22Rv1 (cell line): ENCODE measurements around the gene UNC93A.

Source experiments
- H3K27ac ChIP-seq: fragments of 450-650 bp; 2 replicates; pipeline ENCODE4 v1.5.1; 2017
- CTCF ChIP-seq: fragments of 450-650 bp; IDR thresholded peaks from 2 replicates; pipeline ENCODE4 v1.5.1; 2017; ENCODE audit warnings: mild to moderate bottlenecking
- ZFX ChIP-seq: fragments of 450-650 bp; IDR thresholded peaks from 2 replicates; pipeline ENCODE4 v1.6.1; 2017; ENCODE audit warnings: antibody characterized with exemption, borderline replicate concordance

Gene UNC93A

GRCh38 chr6:167294651-167295494, 3.8 kb downstream of the UNC93A start:
- no peak overlapping the region for H3K27ac ChIP-seq
- TF ChIP-seq ZFX (no peak), CTCF (no peak)

- no peak for TF ChIP-seq ZFX
- no peak overlapping the region for H3K27ac ChIP-seq
These were observed 4.6 kb downstream of the UNC93A start for GRCh38 chr6:167295495-167296292.

- TF ChIP-seq CTCF (no peak), ZFX (no peak)
- H3K27ac ChIP-seq, result no peak overlapping the region
These were observed 5.2 kb downstream of the UNC93A start for GRCh38 chr6:167296293-167296690.

- TF ChIP-seq ZFX (no peak), CTCF (no peak)
- no peak overlapping the region for H3K27ac ChIP-seq
These were observed 5.8 kb downstream of the UNC93A start for GRCh38 chr6:167296902-167297301.

GRCh38 chr6:167298127-167298526, 7.0 kb downstream of the UNC93A start:
- TF ChIP-seq CTCF (no peak), ZFX (no peak)
- no peak overlapping the region for H3K27ac ChIP-seq

- TF ChIP-seq CTCF (no peak), ZFX (no peak)
These were observed 8.7 kb downstream of the UNC93A start for GRCh38 chr6:167299641-167300308.

GRCh38 chr6:167300902-167301777, 10.0 kb downstream of the UNC93A start:
- H3K27ac ChIP-seq, result no peak overlapping the region
- no peak for TF ChIP-seq ZFX
- TF ChIP-seq CTCF, result no peak

More at GRCh38 chr6:167299641-167300308, 8.7 kb downstream of the UNC93A start:
- H3K27ac ChIP-seq, result no peak overlapping the region
